CD14-positive monocyte (primary cell): ENCODE results near the gene LRRFIP1. TPM values are rescaled to one million over a fixed set of nuclear protein-coding genes. Genes with fewer than 3 reads are reported as not detected.

Experiments
- DNase-seq, 3 donors: peaks; one replicate each; pipeline ENCODE4 v3.0.0-alpha.2; 2011 to 2022
- H2AFZ ChIP-seq: 2 replicates; pipeline ENCODE4 v1.6.0; 2012; ENCODE audit warnings: mild to moderate bottlenecking, low read depth, low read length, inconsistent platforms; ENCODE audit not compliant: insufficient read depth, poor library complexity, severe bottlenecking
- H3K27ac ChIP-seq, 2 donors: 1 replicate in 1 of 2; 2 replicates in 1 of 2; pipeline ENCODE4 v1.5.1; 2012 to 2013; ENCODE audit warnings: low read length in 2 of 2, control low read depth in 1 of 2, inconsistent platforms in 1 of 2, low read depth in 1 of 2, mild to moderate bottlenecking in 1 of 2
- H3K27me3 ChIP-seq, 2 donors: one replicate each; pipeline versions ENCODE4 v1.6.0 to v1.6.1; 2011 to 2013; ENCODE audit warnings: low read length in 2 of 2; ENCODE audit not compliant: control insufficient read depth in 2 of 2, insufficient read depth in 2 of 2
- H3K36me3 ChIP-seq, 2 donors: replicated peaks in 1 of 2; 1 replicate in 1 of 2; 2 replicates in 1 of 2; pipeline versions ENCODE4 v1.5.1 to v1.6.1; 2012 to 2013; ENCODE audit warnings: low read length in 2 of 2, control low read depth in 1 of 2, inconsistent platforms in 1 of 2, mild to moderate bottlenecking in 1 of 2; ENCODE audit not compliant: insufficient read depth in 2 of 2, control insufficient read depth in 1 of 2
- H3K4me1 ChIP-seq, 2 donors: 1 replicate in 1 of 2; 2 replicates in 1 of 2; pipeline versions ENCODE4 v1.5.1 to v1.6.1; 2012 to 2013; ENCODE audit warnings: low read length in 2 of 2, control low read depth in 1 of 2, inconsistent platforms in 1 of 2, mild to moderate bottlenecking in 1 of 2, moderate library complexity in 1 of 2; ENCODE audit not compliant: insufficient read depth in 2 of 2, control insufficient read depth in 1 of 2
- H3K4me2 ChIP-seq: replicated peaks from 2 replicates; pipeline ENCODE3; 2012; ENCODE audit warnings: low read length, moderate library complexity, mild to moderate bottlenecking; ENCODE audit not compliant: poor library complexity, severe bottlenecking; ENCODE audit errors: extremely low read depth
- H3K4me3 ChIP-seq, 3 experiments: fragments of 200-600 bp in 1 of 3; sonication (generic) in 1 of 3; replicated peaks in 1 of 3; 1 replicate in 2 of 3; 2 replicates in 1 of 3; pipeline ENCODE4 v1.5.1; 2011 to 2013; ENCODE audit warnings: low read length in 3 of 3, mild to moderate bottlenecking in 3 of 3, control low read depth in 2 of 3, low read depth in 2 of 3, inconsistent platforms in 1 of 3, moderate library complexity in 1 of 3
- H3K79me2 ChIP-seq: 2 replicates; pipeline ENCODE4 v1.6.0; 2012; ENCODE audit warnings: mild to moderate bottlenecking, control low read depth, inconsistent platforms, low read length, moderate library complexity; ENCODE audit not compliant: insufficient read depth
- H3K9ac ChIP-seq: 2 replicates; pipeline ENCODE4 v1.6.0; 2017; ENCODE audit warnings: low read length, mild to moderate bottlenecking; ENCODE audit not compliant: insufficient read depth, poor library complexity, severe bottlenecking
- H3K9me3 ChIP-seq, 2 donors: replicated peaks in 1 of 2; 1 replicate in 1 of 2; 2 replicates in 1 of 2; pipeline versions ENCODE4 v1.5.1 to v1.6.1; 2012 to 2013; ENCODE audit warnings: low read length in 2 of 2, control low read depth in 1 of 2; ENCODE audit not compliant: control insufficient read depth in 1 of 2, insufficient read depth in 1 of 2
- H4K20me1 ChIP-seq: 2 replicates; pipeline ENCODE4 v1.6.0; 2012; ENCODE audit warnings: mild to moderate bottlenecking, low read length, control low read depth, moderate library complexity; ENCODE audit not compliant: insufficient read depth
- H3K27ac Mint-ChIP-seq, 7 donors: one replicate each; pipeline ENCODE4 v1.8.0; 2020; ENCODE audit warnings: mild to moderate bottlenecking in 7 of 7, mixed read lengths in 7 of 7, moderate library complexity in 6 of 7, inconsistent platforms in 2 of 7
- H3K27me3 Mint-ChIP-seq, 3 donors: one replicate each; pipeline ENCODE4 v1.8.0; 2021 to 2022; ENCODE audit warnings: low read depth in 3 of 3, mild to moderate bottlenecking in 3 of 3, mixed read lengths in 3 of 3, moderate library complexity in 3 of 3, inconsistent platforms in 1 of 3
- H3K36me3 Mint-ChIP-seq, 2 donors: one replicate each; pipeline ENCODE4 v1.8.0; 2020; ENCODE audit warnings: mixed read lengths in 2 of 2, inconsistent platforms in 1 of 2, mild to moderate bottlenecking in 1 of 2
- H3K4me1 Mint-ChIP-seq: one replicate; pipeline ENCODE4 v1.8.0; 2020; ENCODE audit warnings: mild to moderate bottlenecking, mixed read lengths
- H3K4me3 Mint-ChIP-seq, 2 donors: one replicate each; pipeline ENCODE4 v1.8.0; 2020; ENCODE audit warnings: mild to moderate bottlenecking in 2 of 2, mixed read lengths in 2 of 2, moderate library complexity in 1 of 2
- H3K9me3 Mint-ChIP-seq, 7 donors: one replicate each; pipeline ENCODE4 v1.8.0; 2020 to 2022; ENCODE audit warnings: mixed read lengths in 7 of 7, mild to moderate bottlenecking in 6 of 7, moderate library complexity in 6 of 7, inconsistent platforms in 2 of 7
- whole genome bisulfite sequencing: methylation state at CpG from one replicate; pipeline ENCODE4 v1.1.5; 2013; ENCODE audit warnings: missing lambda C conversion rate; ENCODE audit not compliant: insufficient coverage; 5-methylcytosine and 5-hydroxymethylcytosine counted together
- intact Hi-C, 2 donors: fragments of 100-400 bp; cut with micrococcal nuclease; formaldehyde crosslinking; loops; one replicate each; pipeline versions ENCODE4 v1.15.0 to v1.15.1; 2023
- polyA plus RNA-seq, 3 donors: library from polyadenylated mRNA; depleted of rRNA in 1 of 3; unstranded in 2 of 3; stranded (reverse) in 1 of 3; fragments of 300-500 nt in 2 of 3; fragments of >200 nt in 1 of 3; fragmentation: Illumina TruSeq in 2 of 3; gene quantifications; 1 replicate in 2 of 3; 2 replicates in 1 of 3; pipeline ENCODE4 v1.2.3, GENCODE V29; 2012 to 2021
- TF ChIP-seq, protein P1 (sequence below): fragments of 200-600 bp; IDR thresholded peaks from one replicate; pipeline ENCODE4 v1.8.0; 2022; ENCODE audit warnings: antibody characterized with exemption, mild to moderate bottlenecking

Gene LRRFIP1
- polyA plus RNA-seq, 3 donors, result 67.3 to 148 (median 98.3) TPM

DNA sequence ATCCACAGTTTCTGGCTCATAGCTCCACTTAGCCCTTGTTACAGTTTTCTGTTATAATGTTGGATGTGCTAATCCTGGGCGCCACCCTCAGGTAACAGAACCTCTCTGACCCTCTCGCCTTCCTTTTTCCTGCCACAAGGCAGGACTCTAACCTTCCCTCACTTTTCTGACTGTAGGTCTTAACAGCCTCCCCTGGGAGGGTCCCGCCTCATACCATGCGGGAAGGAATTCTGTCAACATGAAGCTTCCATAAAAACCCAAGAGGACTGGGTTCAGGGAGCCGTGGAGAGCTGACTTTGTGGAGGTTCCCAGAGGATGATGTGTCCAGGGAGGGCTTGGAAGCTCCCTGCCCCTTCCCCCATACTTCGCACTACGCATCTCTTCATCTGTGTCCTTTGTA lies 25.0 kb upstream of the LRRFIP1 start:
- H3K79me2 ChIP-seq, result no peaks in the 10 kb centered on the region
- H3K27ac Mint-ChIP-seq, result peak overlapping the region in 6 of 7 donors; percentile 11 to 94 (median 91)
- no peak overlapping the region for H3K27ac ChIP-seq
- intact Hi-C loops, result loop anchor here in 1 of 2 donors (10.0 kb wide), 1 partner anchor 62 kb away; no protein-coding TSS in a partner anchor
- H3K4me3 ChIP-seq, result no peak overlapping the region
- peaks cover 32% of the 10 kb centered on the region for H3K4me1 Mint-ChIP-seq
- H3K9ac ChIP-seq, result no peak overlapping the region
- peaks cover 9 to 13% (median 10%) of the 10 kb centered on the region in 3 donors for H3K27me3 Mint-ChIP-seq
- H3K36me3 ChIP-seq, result no peaks in the 10 kb centered on the region
- peaks cover 0 to 4% (median 0%) of the 10 kb centered on the region in 7 donors for H3K9me3 Mint-ChIP-seq
- H3K4me1 ChIP-seq, result peaks cover 18% of the 10 kb centered on the region in 2 donors
- no peak overlapping the region for H3K4me2 ChIP-seq
- no peak overlapping the region for H2AFZ ChIP-seq
- H3K4me3 Mint-ChIP-seq, result no peak overlapping the region
- DNase-seq, result no peak
- 100% methylated on average over 2 of the region's 7 CpGs for WGBS
- H3K27me3 ChIP-seq, result no peaks in the 10 kb centered on the region
- TF ChIP-seq, protein P1, sequence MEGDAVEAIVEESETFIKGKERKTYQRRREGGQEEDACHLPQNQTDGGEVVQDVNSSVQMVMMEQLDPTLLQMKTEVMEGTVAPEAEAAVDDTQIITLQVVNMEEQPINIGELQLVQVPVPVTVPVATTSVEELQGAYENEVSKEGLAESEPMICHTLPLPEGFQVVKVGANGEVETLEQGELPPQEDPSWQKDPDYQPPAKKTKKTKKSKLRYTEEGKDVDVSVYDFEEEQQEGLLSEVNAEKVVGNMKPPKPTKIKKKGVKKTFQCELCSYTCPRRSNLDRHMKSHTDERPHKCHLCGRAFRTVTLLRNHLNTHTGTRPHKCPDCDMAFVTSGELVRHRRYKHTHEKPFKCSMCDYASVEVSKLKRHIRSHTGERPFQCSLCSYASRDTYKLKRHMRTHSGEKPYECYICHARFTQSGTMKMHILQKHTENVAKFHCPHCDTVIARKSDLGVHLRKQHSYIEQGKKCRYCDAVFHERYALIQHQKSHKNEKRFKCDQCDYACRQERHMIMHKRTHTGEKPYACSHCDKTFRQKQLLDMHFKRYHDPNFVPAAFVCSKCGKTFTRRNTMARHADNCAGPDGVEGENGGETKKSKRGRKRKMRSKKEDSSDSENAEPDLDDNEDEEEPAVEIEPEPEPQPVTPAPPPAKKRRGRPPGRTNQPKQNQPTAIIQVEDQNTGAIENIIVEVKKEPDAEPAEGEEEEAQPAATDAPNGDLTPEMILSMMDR, result no peak
- H4K20me1 ChIP-seq, result no peaks in the 10 kb centered on the region
- no peaks in the 10 kb centered on the region for H3K9me3 ChIP-seq
- peaks cover 2 to 6% of the 10 kb centered on the region in 2 donors for H3K36me3 Mint-ChIP-seq

- Histone ChIP-seq H3K4me2 (peak overlapping the region; percentile 86), H2AFZ (peak overlapping the region; percentile 86), H3K27me3 (no peaks in the 10 kb centered on the region), H3K9ac (peak overlapping the region; percentile 54), H3K4me1 (peaks cover 18% of the 10 kb centered on the region in 2 donors), H3K36me3 (no peaks in the 10 kb centered on the region), H3K79me2 (no peaks in the 10 kb centered on the region), H3K9me3 (no peaks in the 10 kb centered on the region), H3K4me3 (peak overlapping the region in 1 of 3 experiments; percentile 70), H4K20me1 (no peaks in the 10 kb centered on the region), H3K27ac (peak overlapping the region; percentile 41 to 81)
- H3K27ac Mint-ChIP-seq, result peak overlapping the region; percentile 78 to 94 (median 93)
- TF ChIP-seq, protein P1, result no peak
- H3K4me3 Mint-ChIP-seq, result peak overlapping the region; percentile 74 to 91
- no peak for DNase-seq
- peaks cover 0 to 4% (median 0%) of the 10 kb centered on the region in 7 donors for H3K9me3 Mint-ChIP-seq
- intact Hi-C loops, result loop anchor here in 1 of 2 donors (10.0 kb wide), 1 partner anchor 62 kb away; no protein-coding TSS in a partner anchor
- peaks cover 29% of the 10 kb centered on the region for H3K4me1 Mint-ChIP-seq
- peaks cover 2 to 6% of the 10 kb centered on the region in 2 donors for H3K36me3 Mint-ChIP-seq
- WGBS, result 34% methylated on average over 7 of the region's 13 CpGs
- H3K27me3 Mint-ChIP-seq, result peaks cover 9 to 17% (median 11%) of the 10 kb centered on the region in 3 donors
These were observed 24.2 kb upstream of the LRRFIP1 start for GRCh38 chr2:237603049-237603717.
